ENCODE data around the gene AK5.
"Not testable (repeated sequence)": the region's sequence is repeated elsewhere in the genome, so short reads cannot be mapped to it uniquely, and the experiment has no call there.

AK5 gene

GRCh38 chr1:77512650-77513049 is 230.8 kb downstream of the AK5 start:
- not testable (repeated sequence) for DNase-seq

- no peak for DNase-seq
These were observed 232.3 kb downstream of the AK5 start for GRCh38 chr1:77513839-77514763.

GRCh38 chr1:77514921-77515776 is 233.3 kb downstream of the AK5 start:
- no peak for DNase-seq

- no peak for DNase-seq
These were observed 234.3 kb downstream of the AK5 start for GRCh38 chr1:77516106-77516505.

GRCh38 chr1:77524038-77524437 is 242.2 kb downstream of the AK5 start:
- no peak for DNase-seq

- not testable (repeated sequence) for DNase-seq
These were observed 249.3 kb downstream of the AK5 start for GRCh38 chr1:77531149-77531548.

- DNase-seq, result not testable (repeated sequence)
These were observed 249.9 kb downstream of the AK5 start for GRCh38 chr1:77531596-77532280.

GRCh38 chr1:77532641-77533040 is 250.8 kb downstream of the AK5 start:
- DNase-seq, result no peak

GRCh38 chr1:77533660-77534305 is 252.0 kb downstream of the AK5 start:
- DNase-seq, result peak; percentile 57

- DNase-seq, result no peak
These were observed 252.6 kb downstream of the AK5 start for GRCh38 chr1:77534456-77534855.

GRCh38 chr1:77536813-77537212 is 255.0 kb downstream of the AK5 start:
- DNase-seq, result no peak

- peak; percentile 79 for DNase-seq
These were observed 257.2 kb downstream of the AK5 start for GRCh38 chr1:77538956-77539518.

GRCh38 chr1:77539519-77540142 is 257.8 kb downstream of the AK5 start:
- DNase-seq, result peak; percentile 15

GRCh38 chr1:77540501-77541161 is 258.8 kb downstream of the AK5 start:
- no peak for DNase-seq

- DNase-seq, result no peak
These were observed 259.3 kb downstream of the AK5 start for GRCh38 chr1:77541162-77541545.

GRCh38 chr1:77542813-77543420 is 261.1 kb downstream of the AK5 start:
- no peak for DNase-seq

GRCh38 chr1:77543822-77544448 is 262.1 kb downstream of the AK5 start:
- DNase-seq, result peak; percentile 48

- DNase-seq, result no peak
These were observed 263.0 kb downstream of the AK5 start for GRCh38 chr1:77544845-77545244.

GRCh38 chr1:77545970-77546369 is 264.2 kb downstream of the AK5 start:
- DNase-seq, result no peak

- no peak for DNase-seq
These were observed 265.1 kb downstream of the AK5 start for GRCh38 chr1:77546890-77547289.
